DMS 273 treated with DMSO at 0.1 percent for 48 hours (cell line): ENCODE results near the gene OR13G1.
"Not testable (repeated sequence)": the region's sequence is repeated elsewhere in the genome, so short reads cannot be mapped to it uniquely, and the experiment has no call there.

Source experiments
- DNase-seq: peaks from one replicate; lab custom pipeline; 2025; lab: John Stamatoyannopoulos, UW

The OR13G1 gene, protein sequence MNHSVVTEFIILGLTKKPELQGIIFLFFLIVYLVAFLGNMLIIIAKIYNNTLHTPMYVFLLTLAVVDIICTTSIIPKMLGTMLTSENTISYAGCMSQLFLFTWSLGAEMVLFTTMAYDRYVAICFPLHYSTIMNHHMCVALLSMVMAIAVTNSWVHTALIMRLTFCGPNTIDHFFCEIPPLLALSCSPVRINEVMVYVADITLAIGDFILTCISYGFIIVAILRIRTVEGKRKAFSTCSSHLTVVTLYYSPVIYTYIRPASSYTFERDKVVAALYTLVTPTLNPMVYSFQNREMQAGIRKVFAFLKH

DNA sequence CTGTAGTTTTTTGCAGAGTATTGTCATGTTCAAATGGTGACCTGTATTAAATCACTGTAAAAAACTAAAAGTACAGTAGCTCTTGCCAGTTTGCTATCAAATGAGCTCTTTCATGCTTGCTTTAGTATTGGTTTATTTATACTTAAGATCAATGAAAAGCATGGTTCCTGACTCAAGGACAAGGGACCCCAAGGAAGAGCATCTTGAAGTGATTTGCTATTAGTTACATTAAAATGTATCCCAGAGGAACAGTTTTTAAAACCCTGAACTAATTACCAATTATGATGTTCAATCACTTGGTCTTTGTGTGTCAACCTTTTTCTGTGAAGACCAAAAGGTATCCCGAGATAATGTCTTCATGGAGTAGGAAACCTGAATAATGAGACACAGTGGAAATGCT lies at the start of gene OR13G1:
OR13G1 (minus strand) TSS at position 101 of the 400 bp plus-strand sequence. CDS start 6,698 bp downstream, outside the sequence.
- DNase-seq = no peak

DNA sequence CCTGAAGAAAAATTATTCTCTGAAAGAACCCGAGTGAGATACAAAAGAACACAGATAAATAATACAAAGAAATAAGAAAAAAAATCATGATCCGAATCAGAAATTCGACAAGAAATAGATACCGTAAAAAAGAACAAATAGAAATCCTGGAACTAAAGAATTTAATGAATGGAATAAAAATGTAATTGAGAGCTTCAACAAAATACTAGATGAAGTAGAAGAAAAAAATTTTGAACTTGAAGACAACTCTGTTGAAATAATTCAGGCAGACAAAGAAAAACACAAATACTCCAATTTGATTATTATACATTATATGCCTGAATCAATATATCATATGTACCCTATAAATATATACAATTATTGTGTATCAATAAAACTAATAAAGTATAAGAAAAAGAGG lies 41.7 kb upstream of the OR13G1 start:
- DNase-seq = no peak

DNA sequence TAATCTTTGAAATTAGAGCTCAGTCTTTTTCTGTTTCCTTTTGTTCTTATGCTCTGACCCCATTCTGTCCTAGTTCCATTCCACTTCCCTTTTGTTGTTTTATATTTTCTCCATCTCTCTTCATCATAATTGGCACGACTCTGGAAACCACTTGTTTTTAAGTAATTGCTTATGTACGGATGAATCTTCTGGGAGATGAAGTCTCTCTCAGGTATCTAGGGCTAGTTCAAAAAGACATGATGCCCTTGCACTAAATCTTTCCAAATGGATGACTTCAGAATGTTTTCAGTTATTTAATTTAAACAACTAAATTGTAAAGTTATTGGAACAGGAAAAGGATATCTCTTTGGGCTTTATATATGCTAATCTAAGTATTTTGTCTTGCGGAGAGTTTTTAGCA lies 37.0 kb upstream of the OR13G1 start, which contains the start of gene OR6F1:
OR6F1 (minus strand) TSS at position 101 of the 400 bp plus-strand sequence. CDS start 3,891 bp downstream, outside the sequence.
- DNase-seq = no peak

DNA sequence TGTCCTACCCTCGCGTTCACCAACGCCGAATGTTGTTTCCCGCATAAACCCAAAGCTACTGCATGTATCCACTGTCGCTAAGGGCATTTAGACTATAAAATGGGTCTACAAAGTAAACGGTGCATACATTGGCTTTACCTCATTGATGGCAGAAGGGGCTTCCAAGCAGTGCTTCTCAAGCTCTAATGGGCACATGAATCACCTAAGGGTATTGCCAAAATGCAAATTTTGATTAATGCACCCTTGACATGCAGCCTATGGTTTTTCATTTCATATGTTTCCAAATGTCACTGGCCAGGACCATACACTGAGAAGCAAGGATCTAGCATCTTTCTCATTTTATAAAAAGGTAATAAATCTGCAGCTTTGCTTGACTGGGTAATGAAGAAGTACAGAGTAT lies 34.2 kb upstream of the OR13G1 start:
- no peak for DNase-seq

DNA sequence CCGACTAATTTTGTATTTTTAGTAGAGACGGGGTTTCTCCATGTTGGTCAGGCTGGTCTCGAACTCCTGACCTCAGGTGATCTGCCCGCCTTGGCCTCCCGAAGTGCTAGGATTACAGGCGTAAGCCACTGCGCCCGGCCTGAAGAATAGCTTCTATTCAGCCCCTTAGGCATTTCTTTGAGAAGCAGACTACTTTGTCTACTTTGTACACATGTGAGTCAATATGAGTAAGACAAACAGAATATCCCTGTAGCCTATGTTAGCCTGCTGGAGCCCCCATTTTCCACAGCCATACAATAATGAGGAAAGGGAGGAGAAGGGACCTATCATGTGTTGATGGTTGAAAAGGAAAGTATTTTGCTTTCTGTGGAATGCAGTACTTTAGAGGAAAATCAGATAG lies 31.1 kb upstream of the OR13G1 start:
- not testable (repeated sequence) for DNase-seq

DNA sequence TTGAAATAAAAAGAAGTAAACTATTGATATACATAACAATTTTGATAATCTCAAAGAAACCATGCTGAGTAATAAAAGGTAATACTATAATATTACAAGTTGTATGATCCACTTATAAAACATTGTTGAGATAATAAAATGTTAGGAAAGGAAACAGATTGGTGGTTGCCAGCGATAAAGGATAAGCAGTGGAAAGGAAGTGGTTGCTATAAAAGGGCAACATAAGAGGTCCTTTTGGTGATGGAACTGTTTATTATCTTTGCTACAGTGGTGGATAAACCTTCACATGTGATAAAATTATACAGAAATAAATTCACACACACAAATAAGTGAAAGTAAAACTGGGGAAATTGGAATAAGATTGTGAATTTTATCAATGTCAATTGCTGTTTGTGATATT lies 21.8 kb upstream of the OR13G1 start:
- no peak for DNase-seq

DNA sequence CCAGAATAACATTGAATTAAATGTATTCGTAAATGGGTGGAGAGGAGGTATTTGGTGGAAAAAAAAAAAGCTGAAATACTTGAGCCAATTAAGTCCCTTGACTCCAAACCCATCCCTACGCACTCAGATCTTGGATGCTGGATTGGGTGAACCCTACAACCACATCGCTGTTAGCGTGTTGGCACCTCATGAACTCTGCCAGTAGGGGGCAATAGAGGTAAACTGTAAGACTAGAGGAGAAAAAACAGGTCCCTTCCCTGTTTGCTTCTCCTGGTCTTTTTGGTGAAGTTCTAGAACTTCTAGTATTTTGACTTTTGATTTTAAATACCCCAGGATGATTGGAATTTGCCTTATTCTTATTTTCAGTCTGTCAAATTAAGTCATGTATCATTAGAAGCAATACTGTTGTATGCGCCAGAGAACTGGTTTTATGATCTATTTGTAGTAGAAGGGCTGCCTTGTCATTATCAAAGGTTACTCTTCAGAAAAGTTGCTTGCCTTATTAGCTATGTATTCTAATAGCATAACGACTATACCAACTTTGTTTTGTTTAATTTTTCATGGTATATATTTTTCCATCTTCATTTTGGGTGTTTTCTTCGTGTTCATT lies 1.9 kb upstream of the OR13G1 start:
- DNase-seq = peak; percentile 2

DNA sequence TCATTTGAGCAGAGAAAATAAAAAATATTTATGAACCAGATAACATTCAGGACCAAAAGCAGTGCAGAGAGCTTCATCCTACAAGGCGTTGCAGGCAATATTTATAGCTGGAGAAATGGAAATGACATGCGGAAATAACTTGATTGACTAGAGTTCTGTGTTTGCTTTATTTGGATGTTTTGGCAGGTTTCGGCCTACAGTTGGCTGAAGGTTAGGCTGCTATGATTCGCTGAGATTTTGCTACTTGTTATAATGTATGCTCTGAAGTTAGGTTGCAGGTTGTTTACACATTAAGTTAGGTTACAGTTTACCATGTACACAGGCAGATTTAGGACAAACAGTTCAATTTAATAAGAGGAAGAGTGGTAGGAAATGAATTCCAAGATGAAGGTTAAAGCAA lies 632 bp upstream of the OR13G1 start:
- no peak for DNase-seq

DNA sequence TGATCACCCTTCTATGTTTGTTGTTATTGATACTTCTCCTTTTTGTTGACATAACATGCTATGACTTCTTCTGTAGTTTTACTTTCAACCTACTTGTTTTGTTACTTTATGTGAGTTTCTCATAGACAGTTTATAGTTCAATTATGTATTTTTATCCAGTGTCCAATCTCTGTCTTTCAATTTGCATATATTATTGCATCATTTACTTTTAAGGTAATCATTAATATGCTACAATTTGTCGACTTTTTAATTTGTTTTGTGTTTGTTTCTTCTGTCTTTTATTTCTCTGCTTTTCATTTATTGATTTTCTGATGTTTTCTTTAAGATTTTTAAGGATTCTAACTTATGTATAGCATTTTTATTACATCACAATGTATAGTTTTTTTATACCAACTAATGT lies 10.3 kb downstream of the OR13G1 start:
- DNase-seq = no peak

DNA sequence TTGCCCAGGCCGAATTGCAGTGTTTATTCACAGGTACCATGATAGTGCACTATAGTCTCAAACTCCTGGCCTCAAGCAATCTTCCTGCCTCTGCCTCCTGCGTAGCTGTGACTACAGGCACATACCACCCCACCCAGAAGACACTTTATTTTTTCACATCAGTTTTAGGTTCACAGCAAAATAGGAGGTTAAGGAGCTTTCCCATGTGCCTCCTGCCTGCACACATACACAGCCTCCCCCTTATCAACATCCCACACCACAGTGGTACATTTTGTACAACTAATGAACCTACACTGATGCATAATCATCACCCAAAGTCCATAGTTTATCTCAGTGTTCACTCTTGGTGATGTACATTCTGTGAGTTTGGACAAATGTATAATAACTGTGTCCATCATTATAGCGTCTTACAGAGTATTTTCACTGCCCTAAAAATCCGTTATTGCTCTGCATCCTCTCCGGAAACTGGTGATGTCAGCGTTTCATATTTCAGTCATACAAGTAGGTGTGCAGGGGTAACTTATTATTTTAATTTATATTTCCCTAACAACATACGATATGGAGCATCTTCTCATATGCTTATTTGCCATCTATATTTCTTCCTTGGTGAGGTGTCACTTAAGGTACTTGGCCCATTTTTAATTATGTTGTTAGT lies 23.2 kb downstream of the OR13G1 start:
- no peak for DNase-seq

DNA sequence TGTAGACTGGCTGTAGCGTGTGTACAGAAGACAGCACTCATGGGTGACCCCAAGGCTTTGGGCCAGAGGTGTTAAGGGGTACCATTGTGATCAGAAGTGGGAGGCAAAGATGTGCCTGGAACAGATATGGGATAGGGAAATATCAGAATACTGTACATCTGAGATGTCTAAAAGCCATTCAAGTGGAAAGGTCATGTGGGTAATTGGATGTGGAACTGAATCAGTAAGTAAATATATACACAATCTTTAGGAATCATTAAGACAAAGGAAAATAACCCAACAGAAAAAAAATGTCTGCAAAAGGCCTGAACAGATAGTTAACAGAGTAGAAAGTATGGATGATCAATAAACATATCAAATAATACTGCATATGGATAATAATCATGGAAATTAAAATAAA lies 26.5 kb downstream of the OR13G1 start:
- no peak for DNase-seq

DNA sequence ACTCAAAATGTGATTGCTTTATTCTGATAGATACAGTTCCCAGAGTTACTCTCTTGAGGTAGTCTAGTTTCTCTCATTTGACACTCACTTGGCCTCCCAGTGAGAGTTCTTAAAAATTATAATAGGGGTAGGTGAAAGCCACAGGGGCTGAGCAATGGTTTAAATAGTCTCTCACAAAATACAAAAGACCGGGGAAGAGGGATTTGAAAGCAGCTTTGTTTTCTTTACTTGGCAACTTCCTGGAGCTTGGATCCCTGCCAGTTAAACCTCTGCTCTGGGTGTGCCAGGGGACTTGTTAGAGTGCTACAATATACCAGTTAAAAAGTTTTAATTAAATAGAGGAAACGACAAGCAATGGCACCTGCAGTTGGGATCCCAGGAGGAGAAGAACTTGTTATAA lies 31.7 kb downstream of the OR13G1 start:
- DNase-seq = no peak

DNA sequence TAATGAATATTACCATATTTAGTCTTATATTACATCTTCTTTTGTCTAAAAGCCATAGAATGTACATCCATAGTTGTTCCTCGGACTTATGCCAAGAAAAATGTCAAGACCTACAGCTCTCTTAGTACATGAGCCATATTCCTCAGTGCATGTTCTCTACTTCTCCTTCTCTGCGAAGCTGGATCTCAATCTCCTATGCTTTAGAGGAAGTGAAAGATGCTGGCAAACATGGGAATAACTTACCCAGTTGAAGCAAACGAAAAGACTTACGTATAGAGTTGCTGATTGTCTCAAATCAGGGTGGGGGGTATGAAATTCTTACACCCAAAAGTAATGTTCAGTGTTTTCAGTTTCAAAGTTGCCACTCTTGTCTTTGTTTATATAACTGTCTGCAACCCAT lies 32.7 kb downstream of the OR13G1 start:
- DNase-seq = no peak

DNA sequence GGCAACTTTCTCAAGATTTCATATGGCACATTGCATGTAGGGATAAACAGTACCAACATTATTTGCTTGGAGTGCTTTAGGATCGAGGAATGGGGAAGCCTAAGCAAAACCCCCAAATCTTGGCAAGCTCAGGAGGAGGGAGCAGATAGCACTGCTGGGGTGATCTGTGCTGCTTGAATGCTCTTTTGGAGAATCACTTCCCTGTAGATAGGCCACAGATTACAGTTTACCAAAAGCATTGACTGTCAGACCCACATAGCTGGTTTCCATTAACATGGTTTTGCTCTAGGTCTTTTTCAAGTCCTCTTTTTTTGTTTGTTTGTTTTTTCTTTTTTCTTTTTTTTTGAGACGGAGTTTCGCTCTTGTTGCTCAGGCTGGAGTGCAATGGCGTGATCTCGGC lies 36.8 kb downstream of the OR13G1 start:
- no peak for DNase-seq

DNA sequence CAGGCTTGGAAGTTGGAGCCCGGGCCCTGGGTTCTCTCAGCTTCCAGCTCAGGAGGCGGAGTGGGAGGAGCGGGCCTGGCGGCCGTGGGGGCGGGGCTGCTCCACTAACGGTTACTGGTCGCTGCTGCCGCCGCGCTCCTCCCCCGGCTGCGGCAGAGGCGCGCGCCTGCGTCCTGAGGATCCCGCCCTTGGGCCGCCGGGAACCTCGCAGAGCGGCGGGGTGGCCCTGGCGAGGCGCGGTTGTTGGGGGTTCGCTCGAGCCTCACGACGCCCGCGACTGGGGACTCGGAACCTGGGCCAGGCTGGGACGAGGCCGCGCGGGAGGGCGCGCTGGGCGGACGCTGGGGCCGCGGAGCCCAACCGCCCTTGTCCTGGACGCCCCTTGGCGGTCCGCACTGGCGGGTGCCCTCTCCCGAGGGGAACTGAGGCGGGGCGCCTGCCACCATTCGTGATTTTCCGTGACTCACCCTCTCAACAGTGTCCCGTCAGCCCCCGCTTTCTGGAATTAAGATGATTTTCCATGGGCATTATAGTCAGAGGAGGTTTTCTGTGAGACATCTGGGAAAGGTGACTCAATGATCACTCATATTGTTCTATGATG lies 40.1 kb downstream of the OR13G1 start:
- DNase-seq = no peak

DNA sequence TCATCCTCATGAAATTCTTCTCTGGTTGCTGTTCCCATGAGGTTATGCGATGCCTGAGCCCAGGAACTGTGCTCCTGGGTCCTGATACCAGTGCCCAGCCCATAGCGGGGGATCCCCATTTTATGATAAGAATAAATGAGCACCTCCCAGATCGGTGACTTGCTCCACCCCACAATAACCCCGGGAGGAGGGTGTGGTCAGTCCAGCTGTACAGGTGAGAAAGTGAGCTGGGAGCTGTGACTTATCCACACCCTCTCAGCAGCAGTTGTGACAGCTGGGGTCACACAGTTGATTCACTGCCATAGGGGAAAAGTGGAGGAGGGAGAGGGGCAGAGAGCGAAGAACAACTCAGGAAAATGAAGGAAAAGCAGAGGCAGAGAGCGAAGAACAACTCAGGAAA lies 40.8 kb downstream of the OR13G1 start:
- no peak for DNase-seq

DNA sequence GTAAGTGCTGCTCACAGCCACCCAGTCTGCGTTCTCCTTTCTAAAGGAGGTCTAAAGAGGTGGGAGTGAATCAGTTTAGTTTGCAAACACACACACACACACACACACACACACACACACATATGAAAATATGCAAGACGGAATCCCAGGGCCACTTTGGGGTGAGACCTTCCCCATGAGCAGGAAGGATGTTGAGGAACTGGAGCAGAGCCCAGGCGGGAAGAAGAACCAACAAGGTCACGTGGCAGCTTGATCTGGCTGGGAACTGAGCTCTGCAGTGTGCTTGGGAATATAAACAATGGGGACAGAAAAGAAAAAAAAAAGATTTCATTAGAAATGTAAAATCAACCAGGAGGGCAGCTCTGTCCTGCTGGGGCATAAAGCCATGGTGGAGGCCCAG lies 41.5 kb downstream of the OR13G1 start:
- DNase-seq = no peak

DNA sequence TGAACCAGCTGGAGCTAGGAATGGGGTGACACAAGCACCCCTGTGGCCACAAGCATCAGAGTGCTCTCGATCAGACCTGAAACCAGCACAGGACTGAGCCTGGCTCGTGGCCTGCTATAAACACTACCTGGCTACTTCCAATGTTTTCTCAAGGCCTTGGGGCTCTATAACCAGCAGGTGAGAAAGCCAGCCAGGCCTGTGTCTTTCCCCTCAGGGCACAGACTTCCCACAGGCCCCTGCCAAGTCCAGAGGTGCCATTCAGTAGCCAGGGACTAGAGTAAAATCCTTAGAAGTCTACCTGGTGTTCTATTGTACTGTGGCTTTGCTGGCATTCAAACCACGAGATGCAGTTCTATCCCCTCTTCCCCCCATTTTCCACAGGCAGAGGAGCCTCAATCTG lies 51.6 kb downstream of the OR13G1 start:
- DNase-seq = no peak
